Spleen (tissue), 11 donors: ENCODE results near the gene LDLRAP1. TPM values are rescaled to one million over a fixed set of nuclear protein-coding genes. Genes with fewer than 3 reads are reported as not detected.
"Not testable (repeated sequence)": the region's sequence is repeated elsewhere in the genome, so short reads cannot be mapped to it uniquely, and the experiment has no call there.

Source experiments
- DNase-seq: peaks from one replicate; pipeline ENCODE4 v3.0.0-alpha.2; 2020
- H3K27ac ChIP-seq, 8 donors: fragments of 200-600 bp; sonication (generic) in 7 of 8; 1 replicate in 4 of 8; 2 replicates in 4 of 8; pipeline versions ENCODE4 v1.5.0 to v1.8.0; 2016 to 2021; ENCODE audit warnings: inconsistent platforms in 4 of 8, mild to moderate bottlenecking in 4 of 8, moderate library complexity in 1 of 8
- H3K27me3 ChIP-seq, 7 donors: fragments of 200-600 bp; sonication (generic) in 6 of 7; replicated peaks in 1 of 7; 1 replicate in 4 of 7; 2 replicates in 3 of 7; pipeline versions ENCODE4 v1.5.0 to v1.8.0; 2016 to 2021; ENCODE audit warnings: inconsistent platforms in 3 of 7, mild to moderate bottlenecking in 1 of 7
- H3K36me3 ChIP-seq, 6 donors: fragments of 200-600 bp; sonication (generic) in 5 of 6; 1 replicate in 4 of 6; 2 replicates in 2 of 6; pipeline versions ENCODE4 v1.5.0 to v1.8.0; 2016 to 2021; ENCODE audit warnings: inconsistent platforms in 2 of 6
- H3K4me1 ChIP-seq, 6 donors: fragments of 200-600 bp; sonication (generic) in 5 of 6; 1 replicate in 3 of 6; 2 replicates in 3 of 6; pipeline versions ENCODE4 v1.5.0 to v1.8.0; 2016 to 2021; ENCODE audit warnings: inconsistent platforms in 3 of 6
- H3K4me3 ChIP-seq, 8 donors: fragments of 200-600 bp; sonication (generic) in 7 of 8; 1 replicate in 4 of 8; 2 replicates in 4 of 8; pipeline versions ENCODE4 v1.5.0 to v1.8.0; 2016 to 2021; ENCODE audit warnings: inconsistent platforms in 4 of 8, mild to moderate bottlenecking in 4 of 8, moderate library complexity in 2 of 8
- H3K9me3 ChIP-seq, 8 donors: fragments of 200-600 bp; sonication (generic) in 7 of 8; 1 replicate in 4 of 8; 2 replicates in 4 of 8; pipeline versions ENCODE4 v1.5.0 to v1.8.0; 2016 to 2021; ENCODE audit warnings: inconsistent platforms in 4 of 8
- CTCF ChIP-seq, 11 experiments: fragments of 200-600 bp in 7 of 11; fragments of 450-650 bp in 4 of 11; sonication (generic) in 4 of 11; IDR thresholded peaks in 8 of 11; conservative IDR thresholded peaks in 3 of 11; 1 replicate in 7 of 11; 2 replicates in 4 of 11; pipeline versions ENCODE4 v1.4.0 to v1.8.0; 2016 to 2021; ENCODE audit warnings: antibody characterized with exemption in 11 of 11, inconsistent platforms in 4 of 11, mild to moderate bottlenecking in 1 of 11
- POLR2A ChIP-seq, 3 donors: fragments of 450-650 bp; IDR thresholded peaks; one replicate each; pipeline ENCODE4 v1.5.1; 2017; ENCODE audit warnings: antibody characterized with exemption in 3 of 3, mild to moderate bottlenecking in 1 of 3
- POLR2AphosphoS5 ChIP-seq, 3 donors: sonication (generic); formaldehyde crosslinking; IDR thresholded peaks; one replicate each; pipeline ENCODE4 v1.5.1; 2017; ENCODE audit warnings: antibody characterized with exemption in 3 of 3
- WGBS, 5 donors: extraction: QIAGEN DNeasy Blood & Tissue Kit in 3 of 5; methylation state at CpG; one replicate each; pipeline versions ENCODE4 v1.1.5 to v1.1.7; 2013 to 2018; 5-methylcytosine and 5-hydroxymethylcytosine counted together
- intact Hi-C: fragments of 100-400 bp; cut with DNase I; formaldehyde crosslinking; loops from one replicate; pipeline ENCODE4 v1.15.0; 2023; ENCODE audit warnings: low total_unique reads
- polyA plus RNA-seq, 3 donors: library from polyadenylated mRNA; stranded (reverse); fragments of 200-250 nt; gene quantifications; one replicate each; pipeline ENCODE4 v1.2.1, GENCODE V29; 2013
- total RNA-seq, 7 donors: library from RNA; depleted of rRNA in 3 of 7; stranded (reverse); fragments of >200 nt in 3 of 7; fragmentation: NEBNext Ultra II Directional in 4 of 7; extraction: Animal tissue kit (Norgen Biotek cat#: 25700) in 4 of 7; gene quantifications; one replicate each; pipeline versions ENCODE4 v1.1.0 to v1.2.1, GENCODE V29; 2016 to 2021
- donor health status: healthy with polysubstance abuse.
- donor health status: DM: no; HTN: no; CAD: no; lungs with moderate emphysema.
- donor health status: DM: no; HTN: no; CAD: no.
- donor health status: Bipolar disorder and iron deficiency.
- donor health status: healthy.
- donor health status: DM: no; HTN: no; CAD: no.
- donor health status: DM: yes; HTN: yes; CAD: no.

LDLRAP1 gene
- total and polyA plus RNA-seq, 10 donors = 21.7 to 105 (median 72.4) TPM

DNA sequence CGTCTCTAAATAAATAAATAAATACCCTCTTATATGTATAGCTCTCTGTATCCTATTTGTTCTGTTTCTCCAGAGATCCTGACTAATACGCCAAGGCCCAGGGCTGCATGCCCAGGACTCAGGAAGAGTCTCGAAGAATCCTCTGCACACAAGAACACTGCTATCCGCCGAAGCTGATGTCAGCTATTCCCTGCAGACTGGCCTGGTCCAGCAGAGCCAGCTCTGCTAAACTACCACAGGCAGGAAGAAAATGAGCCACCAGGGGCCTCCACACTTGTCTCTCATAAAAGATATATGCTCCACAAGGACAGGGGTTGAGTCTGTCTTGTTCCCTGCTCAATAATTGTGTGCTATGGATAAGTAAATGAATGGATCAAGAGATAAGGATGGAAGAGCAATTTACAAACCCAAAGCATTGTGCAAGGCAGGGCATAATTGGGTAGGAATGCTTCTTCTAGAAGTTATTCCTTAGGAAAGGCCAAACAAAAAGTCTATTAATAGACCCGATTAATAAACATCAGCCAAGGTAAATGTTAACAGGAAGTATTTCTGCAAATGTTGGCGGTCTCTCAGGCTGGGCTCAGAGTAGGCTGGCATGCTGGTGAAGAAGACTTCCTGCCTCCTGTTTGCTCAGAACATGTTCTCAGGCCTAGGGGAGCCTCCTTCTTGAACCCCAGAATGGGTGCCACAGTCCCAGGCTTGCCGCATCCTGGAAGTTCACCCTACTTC is 46.9 kb downstream of the LDLRAP1 start:
- Histone ChIP-seq H3K27me3 (no peaks in the 10 kb centered on the region), H3K9me3 (no peaks in the 10 kb centered on the region), H3K27ac (no peak overlapping the region), H3K4me1 (peaks cover 0 to 25% (median 6%) of the 10 kb centered on the region in 6 donors), H3K4me3 (no peak overlapping the region), H3K36me3 (no peaks in the 10 kb centered on the region)
- WGBS, 5 donors = 66 to 82% (median 75%) methylated on average over 8 of the region's 8 CpGs
- intact Hi-C loops = no loop called here
- TF ChIP-seq POLR2A (IDR thresholded peaks at IDR 0.05) (no peak), CTCF (IDR thresholded peaks at IDR 0.05 in 8 of 11, conservative IDR thresholded peaks at IDR 0.05 in 3 of 11) (no peak), POLR2AphosphoS5 (IDR thresholded peaks at IDR 0.05) (no peak)
- peak; percentile 23 for DNase-seq

GRCh38 chr1:25593861-25594260 is 50.5 kb downstream of the LDLRAP1 start:
- WGBS, 5 donors = 75 to 93% (median 83%) methylated on average over 2 of the region's 2 CpGs
- H3K27me3 ChIP-seq = no peaks in the 10 kb centered on the region
- TF ChIP-seq POLR2A (IDR thresholded peaks at IDR 0.05) (no peak), CTCF (IDR thresholded peaks at IDR 0.05 in 8 of 11, conservative IDR thresholded peaks at IDR 0.05 in 3 of 11) (no peak), POLR2AphosphoS5 (IDR thresholded peaks at IDR 0.05) (no peak)
- H3K36me3 ChIP-seq = no peaks in the 10 kb centered on the region
- intact Hi-C loops = no loop called here
- peaks cover 0 to 4% (median 0%) of the 10 kb centered on the region in 8 donors for H3K9me3 ChIP-seq
- H3K27ac ChIP-seq = no peak overlapping the region
- DNase-seq = no peak
- H3K4me1 ChIP-seq = peaks cover 0 to 9% (median 2%) of the 10 kb centered on the region in 6 donors
- no peak overlapping the region for H3K4me3 ChIP-seq

DNA sequence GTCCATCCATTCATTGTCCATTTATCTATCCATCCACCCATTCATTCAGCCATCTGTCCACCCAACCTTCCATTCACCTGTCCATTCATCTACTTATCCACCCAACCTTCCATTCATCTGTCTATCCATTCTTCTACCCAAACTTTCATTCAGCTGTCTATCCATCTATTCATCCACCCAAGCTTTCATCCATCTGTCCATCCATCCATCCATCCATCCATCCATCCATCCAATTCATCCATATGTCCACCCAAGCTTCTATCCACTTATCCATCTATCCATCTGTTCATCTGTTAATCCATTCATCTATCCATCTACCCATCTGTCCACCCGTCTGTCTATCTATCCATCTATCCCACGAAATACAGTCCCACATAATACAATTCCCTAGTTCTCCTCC is 51.6 kb downstream of the LDLRAP1 start:
- TF ChIP-seq CTCF (IDR thresholded peaks at IDR 0.05 in 8 of 11, conservative IDR thresholded peaks at IDR 0.05 in 3 of 11) = no peak
- TF ChIP-seq POLR2AphosphoS5 (IDR thresholded peaks at IDR 0.05) = no peak
- no peak for TF ChIP-seq POLR2A (IDR thresholded peaks at IDR 0.05)
- Histone ChIP-seq H3K9me3 (peaks cover 0 to 6% (median 0%) of the 10 kb centered on the region in 8 donors), H3K36me3 (no peaks in the 10 kb centered on the region), H3K27me3 (no peaks in the 10 kb centered on the region), H3K27ac (no peak overlapping the region), H3K4me3 (no peak overlapping the region), H3K4me1 (peaks cover 0 to 9% (median 2%) of the 10 kb centered on the region in 6 donors)
- no peak for DNase-seq
- 62 to 100% (median 81%) methylated on average over 2 of the region's 2 CpGs for WGBS, 5 donors
- intact Hi-C loops = no loop called here

- H3K9me3 ChIP-seq, H3K36me3 ChIP-seq, H3K4me1 ChIP-seq, H3K4me3 ChIP-seq, H3K27ac ChIP-seq, intact Hi-C loops, H3K27me3 ChIP-seq: not testable (repeated sequence)
- peak; percentile 18 for DNase-seq
- WGBS, 5 donors = 88 to 99% (median 90%) methylated on average over 5 of the region's 5 CpGs
Observed at GRCh38 chr1:25596641-25597040, 53.2 kb downstream of the LDLRAP1 start.
